ENCODE data around the gene NEURL1B.
A peak's percentile ranks its signal among the peaks of the same experiment; 100 is the strongest.
"Not testable (repeated sequence)": the region's sequence is repeated elsewhere in the genome, so short reads cannot be mapped to it uniquely, and the experiment has no call there.

The NEURL1B gene

GRCh38 chr5:172707285-172708182, 66.5 kb downstream of the NEURL1B start:
- no peak overlapping the region for H3K4me3 Mint-ChIP-seq
- H3K36me3 Mint-ChIP-seq (ENCODE audit: low read depth): no peaks in the 10 kb centered on the region

GRCh38 chr5:172708183-172708505, 67.1 kb downstream of the NEURL1B start:
- Mint-ChIP-seq H3K36me3 (ENCODE audit: low read depth) (no peaks in the 10 kb centered on the region), H3K27ac (no peak overlapping the region), H3K4me3 (no peak overlapping the region), H3K4me1 (peaks cover 15% of the 10 kb centered on the region), H3K27me3 (ENCODE audit: low read depth, poor library complexity) (peaks cover 59% of the 10 kb centered on the region), H3K9me3 (no peaks in the 10 kb centered on the region)
- no peak for TF ChIP-seq CTCF (IDR thresholded peaks at IDR 0.05)
- no peak for DNase-seq

More at GRCh38 chr5:172707285-172708182, 66.5 kb downstream of the NEURL1B start:
- peak; percentile 46 for TF ChIP-seq CTCF (IDR thresholded peaks at IDR 0.05)
- peak; percentile 66 for DNase-seq
- no peaks in the 10 kb centered on the region for H3K9me3 Mint-ChIP-seq
- H3K27ac Mint-ChIP-seq: no peak overlapping the region
- peaks cover 60% of the 10 kb centered on the region for H3K27me3 Mint-ChIP-seq (ENCODE audit: low read depth, poor library complexity)
- peaks cover 15% of the 10 kb centered on the region for H3K4me1 Mint-ChIP-seq

- TF ChIP-seq CTCF (IDR thresholded peaks at IDR 0.05): no peak
- H3K4me1 Mint-ChIP-seq: peaks cover 22% of the 10 kb centered on the region
- no peak overlapping the region for H3K4me3 Mint-ChIP-seq
- no peaks in the 10 kb centered on the region for H3K36me3 Mint-ChIP-seq (ENCODE audit: low read depth)
- H3K9me3 Mint-ChIP-seq: no peaks in the 10 kb centered on the region
- H3K27ac Mint-ChIP-seq: no peak overlapping the region
- peaks cover 48% of the 10 kb centered on the region for H3K27me3 Mint-ChIP-seq (ENCODE audit: low read depth, poor library complexity)
- DNase-seq: no peak
These were observed 69.6 kb downstream of the NEURL1B start for GRCh38 chr5:172710676-172711075.

GRCh38 chr5:172711321-172711861, 70.3 kb downstream of the NEURL1B start:
- not testable (repeated sequence) for H3K4me3 Mint-ChIP-seq; H3K36me3 Mint-ChIP-seq (ENCODE audit: low read depth); DNase-seq; H3K27ac Mint-ChIP-seq; H3K9me3 Mint-ChIP-seq
- Mint-ChIP-seq H3K27me3 (ENCODE audit: low read depth, poor library complexity) (peaks cover 46% of the 10 kb centered on the region), H3K4me1 (peaks cover 22% of the 10 kb centered on the region)

- H3K36me3 Mint-ChIP-seq (ENCODE audit: low read depth): no peaks in the 10 kb centered on the region
- no peaks in the 10 kb centered on the region for H3K9me3 Mint-ChIP-seq
- no peak overlapping the region for H3K27ac Mint-ChIP-seq
- H3K27me3 Mint-ChIP-seq (ENCODE audit: low read depth, poor library complexity): peaks cover 38% of the 10 kb centered on the region
- DNase-seq: no peak
- peaks cover 10% of the 10 kb centered on the region for H3K4me1 Mint-ChIP-seq
- no peak overlapping the region for H3K4me3 Mint-ChIP-seq
- no peak for TF ChIP-seq CTCF (IDR thresholded peaks at IDR 0.05)
These were observed 71.5 kb downstream of the NEURL1B start for GRCh38 chr5:172712610-172713009.

- Mint-ChIP-seq H3K9me3 (no peaks in the 10 kb centered on the region), H3K27me3 (ENCODE audit: low read depth, poor library complexity) (peaks cover 35% of the 10 kb centered on the region), H3K4me1 (peaks cover 7% of the 10 kb centered on the region), H3K36me3 (ENCODE audit: low read depth) (no peaks in the 10 kb centered on the region), H3K4me3 (no peak overlapping the region), H3K27ac (no peak overlapping the region)
- DNase-seq: peak; percentile 91
- TF ChIP-seq CTCF (IDR thresholded peaks at IDR 0.05): peak; percentile 98
These were observed 72.2 kb downstream of the NEURL1B start for GRCh38 chr5:172713113-172713808.

Measured in nephron progenitor cell (in vitro differentiated cells).